OCI-LY7 (cell line): ENCODE results near the gene RNF7. TPM values are rescaled to one million over a fixed set of nuclear protein-coding genes. Genes with fewer than 3 reads are reported as not detected.
"Not testable (repeated sequence)": the region's sequence is repeated elsewhere in the genome, so short reads cannot be mapped to it uniquely, and the experiment has no call there.

Source experiments
- BruUV-seq: library from RNA; stranded (reverse); fragments of 400-500 nt; replicated peaks from 2 replicates; lab custom pipeline; 2021; lab: Mats Ljungman, UMichigan
- CTCF ChIA-PET: fragments of 300-600 bp; sonication (Branson Sonifier 250); formaldehyde crosslinking; loops from one replicate; lab custom pipeline; 2022; ENCODE audit warnings: antibody characterized with exemption; ENCODE audit not compliant: unreplicated experiment; lab: Charles Lee
- POLR2A ChIA-PET: fragments of 300-600 bp; sonication (Branson Sonifier 250); formaldehyde crosslinking; loops from one replicate; lab custom pipeline; 2022; ENCODE audit warnings: antibody characterized with exemption; lab: Charles Lee
- DNase-seq: peaks from one replicate; pipeline ENCODE4 v3.0.0-alpha.2; 2015; ENCODE audit warnings: low spot score
- H2AFZ ChIP-seq: fragments of 200-600 bp; sonication (generic), shearing (Covaris generic); 2 replicates; pipeline ENCODE4 v1.6.1; 2014; ENCODE audit warnings: mild to moderate bottlenecking, antibody characterized with exemption, low read length, moderate library complexity
- H3K27ac ChIP-seq: fragments of 200-600 bp; sonication (generic); 2 replicates; pipeline ENCODE4 v1.5.1; 2014; ENCODE audit warnings: mixed run types, low read depth, mild to moderate bottlenecking, moderate library complexity, low read length, inconsistent platforms; ENCODE audit not compliant: poor library complexity, severe bottlenecking
- H3K36me3 ChIP-seq: fragments of 200-600 bp; sonication (generic); 2 replicates; pipeline ENCODE4 v1.6.1; 2014; ENCODE audit warnings: mild to moderate bottlenecking, antibody characterized with exemption, low read length, moderate library complexity, mixed read lengths; ENCODE audit not compliant: insufficient read depth
- H3K4me1 ChIP-seq: fragments of 200-600 bp; sonication (generic); 2 replicates; pipeline ENCODE4 v1.5.1; 2014; ENCODE audit warnings: mild to moderate bottlenecking, low read length; ENCODE audit not compliant: insufficient read depth, poor library complexity, severe bottlenecking
- H3K4me2 ChIP-seq: fragments of 200-600 bp; sonication (generic); 2 replicates; pipeline ENCODE4 v1.6.1; 2014; ENCODE audit warnings: mild to moderate bottlenecking, low read length
- H3K4me3 ChIP-seq: fragments of 200-600 bp; sonication (generic); 2 replicates; pipeline ENCODE4 v1.5.1; 2014; ENCODE audit warnings: mild to moderate bottlenecking, low read depth, low read length; ENCODE audit not compliant: poor library complexity, severe bottlenecking
- H3K79me2 ChIP-seq: fragments of 200-600 bp; sonication (generic); 2 replicates; pipeline ENCODE4 v1.6.1; 2016; ENCODE audit warnings: low read depth, mild to moderate bottlenecking, low read length, moderate library complexity, mixed read lengths; ENCODE audit not compliant: insufficient read depth
- H3K9me2 ChIP-seq: fragments of 200-600 bp; sonication (generic); 2 replicates; pipeline ENCODE4 v1.6.1; 2016; ENCODE audit warnings: mild to moderate bottlenecking, low read length, mixed read lengths; ENCODE audit not compliant: insufficient read depth
- H3K9me3 ChIP-seq: fragments of 200-600 bp; sonication (generic); 2 replicates; pipeline ENCODE4 v1.6.1; 2014; ENCODE audit warnings: mild to moderate bottlenecking, mixed run types, low read length, mixed read lengths
- H4K20me1 ChIP-seq: fragments of 200-600 bp; sonication (generic); 2 replicates; pipeline ENCODE4 v1.6.1; 2014; ENCODE audit warnings: mild to moderate bottlenecking, antibody characterized with exemption, low read length, moderate library complexity, mixed read lengths; ENCODE audit not compliant: insufficient read depth
- EZH2phosphoT487 ChIP-seq: fragments of 200-600 bp; sonication (generic); IDR thresholded peaks from 2 replicates; pipeline ENCODE4 v1.6.1; 2018; ENCODE audit warnings: low read depth, borderline replicate concordance, mild to moderate bottlenecking, mixed run types, antibody characterized with exemption, low read length, moderate library complexity, mixed read lengths
- intact Hi-C: fragments of 100-400 bp; cut with micrococcal nuclease; formaldehyde crosslinking; loops from one replicate; pipeline ENCODE4 v1.10.0; 2022; ENCODE audit not compliant: unreplicated experiment
- total RNA-seq, 2 experiments: library from RNA; depleted of rRNA in 1 of 2; stranded (reverse); fragments of >200 nt in 1 of 2; shearing (Covaris generic) in 1 of 2; gene quantifications; 2 replicates each; pipeline ENCODE4 v1.2.3, GENCODE V29; 2014 to 2022
- TF ChIP-seq, protein P1 (sequence below): fragments of 200-600 bp; sonication (generic); conservative IDR thresholded peaks from 2 replicates; pipeline ENCODE4 v1.5.1; 2014; ENCODE audit warnings: mild to moderate bottlenecking, antibody characterized with exemption, low read length, moderate library complexity, mixed read lengths

The RNF7 gene
- total RNA-seq, 2 experiments from 2014 or later: 36.3 to 81.3 TPM

DNA sequence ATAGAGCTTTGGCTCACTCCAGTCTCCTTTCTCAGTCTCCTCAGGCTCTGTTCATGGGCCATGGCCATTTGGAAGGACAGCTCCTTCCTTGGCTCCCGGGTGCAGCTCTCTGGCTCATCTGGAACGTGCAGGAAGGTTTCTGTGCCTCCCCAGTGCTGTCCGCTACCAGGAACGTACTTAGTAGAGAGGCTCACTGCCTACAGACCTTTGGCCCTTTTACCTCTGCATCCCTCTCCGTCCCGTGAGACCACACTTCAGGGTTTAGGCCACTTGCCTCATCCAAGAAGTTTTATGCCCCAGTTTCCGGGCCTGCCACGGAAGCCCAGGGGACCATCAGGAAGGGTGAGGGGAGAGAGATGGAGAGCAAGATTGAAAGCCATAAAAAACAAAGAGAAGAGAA, 46.0 kb downstream of the RNF7 start:
- no peak overlapping the region for H3K4me3 ChIP-seq
- H3K9me2 ChIP-seq: no peaks in the 10 kb centered on the region
- H3K79me2 ChIP-seq: no peaks in the 10 kb centered on the region
- POLR2A ChIA-PET: interaction anchor here (0.5 to 1.5 kb wide), 3 partner anchors 10 to 1376 kb away, joined by 3 to 6 read pairs (median 4); no protein-coding TSS in a partner anchor
- no peak for DNase-seq
- CTCF ChIA-PET: no interaction called here
- no peak overlapping the region for H3K27ac ChIP-seq
- no peak overlapping the region for H3K4me2 ChIP-seq
- BruUV-seq: no TSS peak
- H4K20me1 ChIP-seq: no peaks in the 10 kb centered on the region
- H3K4me1 ChIP-seq: no peaks in the 10 kb centered on the region
- H2AFZ ChIP-seq: no peak overlapping the region
- intact Hi-C loops: no loop called here
- H3K36me3 ChIP-seq: no peaks in the 10 kb centered on the region
- H3K9me3 ChIP-seq: no peaks in the 10 kb centered on the region
- TF ChIP-seq, protein P1, sequence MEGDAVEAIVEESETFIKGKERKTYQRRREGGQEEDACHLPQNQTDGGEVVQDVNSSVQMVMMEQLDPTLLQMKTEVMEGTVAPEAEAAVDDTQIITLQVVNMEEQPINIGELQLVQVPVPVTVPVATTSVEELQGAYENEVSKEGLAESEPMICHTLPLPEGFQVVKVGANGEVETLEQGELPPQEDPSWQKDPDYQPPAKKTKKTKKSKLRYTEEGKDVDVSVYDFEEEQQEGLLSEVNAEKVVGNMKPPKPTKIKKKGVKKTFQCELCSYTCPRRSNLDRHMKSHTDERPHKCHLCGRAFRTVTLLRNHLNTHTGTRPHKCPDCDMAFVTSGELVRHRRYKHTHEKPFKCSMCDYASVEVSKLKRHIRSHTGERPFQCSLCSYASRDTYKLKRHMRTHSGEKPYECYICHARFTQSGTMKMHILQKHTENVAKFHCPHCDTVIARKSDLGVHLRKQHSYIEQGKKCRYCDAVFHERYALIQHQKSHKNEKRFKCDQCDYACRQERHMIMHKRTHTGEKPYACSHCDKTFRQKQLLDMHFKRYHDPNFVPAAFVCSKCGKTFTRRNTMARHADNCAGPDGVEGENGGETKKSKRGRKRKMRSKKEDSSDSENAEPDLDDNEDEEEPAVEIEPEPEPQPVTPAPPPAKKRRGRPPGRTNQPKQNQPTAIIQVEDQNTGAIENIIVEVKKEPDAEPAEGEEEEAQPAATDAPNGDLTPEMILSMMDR: no peak
- no peak for TF ChIP-seq EZH2phosphoT487

DNA sequence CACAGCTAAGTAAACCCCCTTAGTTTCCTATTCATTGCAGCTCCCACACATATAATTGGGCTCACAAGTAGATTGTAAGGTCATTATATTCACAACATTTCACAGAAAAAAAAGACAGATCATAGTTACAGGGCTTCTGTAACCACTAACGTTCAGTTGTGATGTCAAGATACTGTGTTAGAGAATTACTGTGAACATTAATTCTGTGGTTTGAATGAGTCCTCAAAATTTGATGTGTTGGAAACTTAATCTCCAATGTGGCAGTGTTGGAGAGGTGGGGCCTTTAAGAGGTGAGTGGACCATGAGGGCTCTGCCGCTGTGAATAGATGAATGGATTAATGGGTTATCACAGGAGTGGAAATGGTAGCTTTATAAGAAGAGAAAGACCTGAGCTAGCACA, 46.4 kb downstream of the RNF7 start:
- no peaks in the 10 kb centered on the region for H3K79me2 ChIP-seq
- H3K4me3 ChIP-seq: no peak overlapping the region
- no peaks in the 10 kb centered on the region for H3K4me1 ChIP-seq
- no peak for DNase-seq
- POLR2A ChIA-PET: interaction anchor here (0.5 to 1.5 kb wide), 3 partner anchors 11 to 1376 kb away, joined by 3 to 6 read pairs (median 4); no protein-coding TSS in a partner anchor
- no peak overlapping the region for H3K27ac ChIP-seq
- no peak for TF ChIP-seq EZH2phosphoT487
- TF ChIP-seq, protein P1: no peak
- intact Hi-C loops: no loop called here
- H3K4me2 ChIP-seq: no peak overlapping the region
- no peaks in the 10 kb centered on the region for H4K20me1 ChIP-seq
- H2AFZ ChIP-seq: no peak overlapping the region
- H3K9me2 ChIP-seq: no peaks in the 10 kb centered on the region
- no TSS peak for BruUV-seq
- no peaks in the 10 kb centered on the region for H3K9me3 ChIP-seq
- H3K36me3 ChIP-seq: no peaks in the 10 kb centered on the region
- CTCF ChIA-PET: no interaction called here

DNA sequence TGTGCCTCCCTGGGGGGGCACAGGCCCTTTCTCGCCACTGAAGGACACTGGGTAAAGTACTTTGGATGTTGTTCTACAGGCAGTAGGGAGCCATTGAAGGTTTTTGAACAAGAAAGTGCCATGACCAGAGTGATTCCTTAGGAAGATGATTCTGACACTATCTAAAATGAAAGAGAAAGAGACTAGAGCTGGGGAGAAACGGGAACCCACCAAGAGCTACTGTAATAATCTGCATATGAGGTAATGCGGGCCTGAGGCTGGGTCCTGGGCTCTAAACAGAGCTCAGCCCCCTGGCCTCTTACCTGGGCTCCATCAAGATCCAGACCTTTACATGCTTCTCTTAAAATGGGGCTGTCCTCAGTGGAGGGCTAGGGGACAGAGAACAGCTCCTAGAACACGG, 50.1 kb downstream of the RNF7 start:
- CTCF ChIA-PET: interaction anchor here (0.6 kb wide), 1 partner anchor 178 kb away, joined by 3 read pairs; no protein-coding TSS in a partner anchor
- Histone ChIP-seq H4K20me1 (no peaks in the 10 kb centered on the region), H3K4me2 (no peak overlapping the region), H3K9me3 (no peaks in the 10 kb centered on the region), H3K4me1 (no peaks in the 10 kb centered on the region), H3K9me2 (no peaks in the 10 kb centered on the region), H3K27ac (no peak overlapping the region), H3K79me2 (no peaks in the 10 kb centered on the region), H3K36me3 (no peaks in the 10 kb centered on the region), H3K4me3 (no peak overlapping the region), H2AFZ (no peak overlapping the region)
- no TSS peak for BruUV-seq
- no peak for DNase-seq
- intact Hi-C loops: no loop called here
- POLR2A ChIA-PET: interaction anchor here (0.9 kb wide), 1 partner anchor 13 kb away, joined by 4 read pairs; no protein-coding TSS in a partner anchor
- TF ChIP-seq, protein P1: no peak
- TF ChIP-seq EZH2phosphoT487: no peak

- H3K4me2 ChIP-seq, H3K9me2 ChIP-seq, H3K79me2 ChIP-seq, H3K4me3 ChIP-seq, H3K36me3 ChIP-seq, H3K4me1 ChIP-seq, intact Hi-C loops, BruUV-seq, H3K9me3 ChIP-seq, H4K20me1 ChIP-seq, DNase-seq, H3K27ac ChIP-seq: not testable (repeated sequence)
- peak overlapping the region; percentile 8; the same call in 1 of the 2 replicates for H2AFZ ChIP-seq
- POLR2A ChIA-PET: interaction anchor here (0.6 to 0.9 kb wide), 2 partner anchors 13 to 89 kb away, joined by 3 to 4 read pairs; no protein-coding TSS in a partner anchor
- CTCF ChIA-PET: interaction anchor here (0.5 kb wide), 1 partner anchor 361 kb away, joined by 3 read pairs; no protein-coding TSS in a partner anchor
These were observed 50.7 kb downstream of the RNF7 start for GRCh38 chr3:141788750-141789149.
